HG03520 (cell line): Measurements from ENCODE around the gene SCRG1.
A peak's percentile ranks its signal among the peaks of the same experiment; 100 is the strongest.

ENCODE experiments used
- ATAC-seq: cut with Tn5 transposase; IDR thresholded peaks from one replicate; pipeline ENCODE4 v1.9.1; 2021; ENCODE audit warnings: mild to moderate bottlenecking, moderate library complexity; ENCODE audit not compliant: unreplicated experiment

The SCRG1 gene

DNA sequence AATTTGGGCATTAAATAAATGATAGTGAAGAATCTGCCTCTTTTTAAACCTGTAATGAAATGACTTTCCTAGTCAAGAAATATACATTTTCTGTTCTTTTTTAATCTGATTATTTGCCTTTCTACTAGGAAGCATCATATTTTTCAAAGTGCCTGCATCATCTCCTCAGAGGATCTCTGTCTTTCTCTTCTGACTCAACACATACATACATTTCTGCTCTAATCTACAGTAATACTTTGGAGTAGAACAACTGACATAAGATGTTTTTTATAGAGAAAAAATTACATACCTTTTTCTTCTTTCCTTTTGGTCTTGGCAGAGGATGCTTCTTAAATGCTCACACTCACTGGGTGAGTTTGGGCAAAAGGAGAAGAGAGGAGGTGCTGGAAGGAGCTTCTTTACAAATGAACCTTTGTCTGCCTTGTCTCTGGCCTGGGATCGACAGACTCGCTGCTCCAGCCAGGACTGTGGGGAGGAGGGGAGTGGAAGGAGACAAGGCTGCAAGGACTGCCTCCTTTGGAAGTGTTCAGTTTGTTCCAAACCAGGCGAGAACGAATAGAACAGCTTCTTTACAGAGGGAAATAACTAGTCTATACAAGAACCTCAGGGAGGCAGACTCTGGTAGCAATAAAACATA lies at the start of gene SCRG1:
Gene SCRG1, minus strand, starts transcription at position 338 of the 637 bp plus-strand sequence. CDS start 7,702 bp downstream, outside the sequence.
- ATAC-seq, result no peak

DNA sequence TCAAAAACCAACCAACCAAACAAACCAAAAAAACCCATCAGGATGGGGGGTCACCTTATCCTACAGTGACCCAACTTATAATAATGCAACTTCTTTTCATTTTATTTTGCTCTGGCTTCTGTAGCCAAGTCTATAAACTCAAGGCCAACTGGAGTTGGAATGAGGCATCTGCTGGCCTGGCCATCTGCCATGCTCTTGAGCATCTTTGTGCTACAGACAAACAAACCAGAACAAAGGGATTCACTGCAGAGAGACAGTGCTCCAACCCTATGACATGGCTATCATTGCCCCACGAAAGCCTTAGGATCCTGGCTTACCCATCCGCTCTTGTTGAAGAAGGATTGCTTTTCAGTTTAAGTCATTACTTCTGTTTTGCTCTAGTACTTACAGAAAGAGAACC lies 49.2 kb upstream of the SCRG1 start:
- no peak for ATAC-seq

DNA sequence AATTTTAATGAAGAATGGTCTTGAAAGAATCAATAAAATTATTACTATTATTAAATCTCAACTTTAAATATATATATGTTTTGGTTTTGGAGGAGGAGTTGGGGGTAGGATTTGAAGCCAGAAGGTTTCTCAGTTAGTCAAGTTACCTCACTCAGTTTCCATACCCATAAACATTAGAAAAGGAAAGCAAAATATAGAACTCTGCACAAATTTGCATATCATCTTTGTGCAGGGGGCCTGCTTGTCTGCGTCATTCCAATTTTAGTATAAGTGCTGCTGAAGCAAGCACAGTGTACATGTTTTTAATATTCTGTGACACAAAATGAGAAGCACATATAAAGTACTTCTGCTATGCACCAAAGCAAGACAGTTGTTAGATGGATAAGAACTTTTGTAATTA lies 47.5 kb upstream of the SCRG1 start:
- peak; percentile 95 for ATAC-seq

DNA sequence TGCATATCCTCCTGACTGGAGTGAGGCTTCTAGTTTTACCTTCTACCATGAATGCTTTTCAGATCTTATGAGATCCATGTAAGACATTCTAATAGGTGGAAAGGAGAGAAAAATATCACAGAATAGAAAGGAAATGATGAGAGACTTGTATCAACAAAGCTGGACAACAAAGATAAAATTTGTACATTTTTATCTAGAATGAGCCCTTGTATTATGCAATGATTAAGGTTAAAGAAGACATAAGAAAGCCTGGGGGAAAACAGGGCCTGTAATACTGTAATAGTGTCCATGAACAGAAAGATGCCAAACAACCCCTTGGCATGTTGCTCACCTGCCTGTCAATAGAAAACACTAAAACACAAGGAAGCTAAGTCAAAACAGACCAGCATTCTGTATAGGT lies 44.2 kb upstream of the SCRG1 start:
- ATAC-seq, result no peak

DNA sequence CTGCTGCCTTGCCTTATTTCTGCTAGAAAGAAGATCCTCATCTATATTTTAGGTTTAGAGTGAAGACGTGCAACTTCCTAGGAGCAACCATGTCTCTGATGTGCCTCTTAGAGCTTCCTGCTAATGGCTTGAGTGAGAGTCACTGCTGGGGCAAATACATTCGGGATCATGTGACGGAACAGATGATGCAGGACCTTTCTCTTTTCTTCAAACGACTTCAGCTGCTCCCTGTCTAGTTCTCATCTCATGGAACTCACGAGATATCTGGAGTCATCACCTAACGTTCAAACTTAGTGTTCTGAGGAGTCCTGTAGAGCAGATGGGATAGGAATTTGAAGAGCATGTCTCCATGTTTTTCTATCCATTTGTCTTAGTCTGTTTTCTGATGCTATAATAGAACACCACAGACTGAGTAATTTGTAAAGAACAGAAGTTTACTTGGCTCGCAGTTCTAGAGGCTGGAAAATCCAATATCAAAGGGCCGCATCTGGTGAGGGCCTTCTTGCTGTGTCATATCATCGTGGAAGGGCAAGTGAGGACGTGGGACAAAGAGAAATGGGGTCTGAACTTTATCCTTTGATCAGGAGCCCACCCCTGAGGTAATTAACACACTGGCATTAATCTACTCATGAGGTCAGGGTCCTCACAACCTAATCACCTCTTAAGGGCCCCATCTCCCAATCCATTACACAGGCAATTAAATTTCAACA lies 43.5 kb upstream of the SCRG1 start:
- no peak for ATAC-seq

DNA sequence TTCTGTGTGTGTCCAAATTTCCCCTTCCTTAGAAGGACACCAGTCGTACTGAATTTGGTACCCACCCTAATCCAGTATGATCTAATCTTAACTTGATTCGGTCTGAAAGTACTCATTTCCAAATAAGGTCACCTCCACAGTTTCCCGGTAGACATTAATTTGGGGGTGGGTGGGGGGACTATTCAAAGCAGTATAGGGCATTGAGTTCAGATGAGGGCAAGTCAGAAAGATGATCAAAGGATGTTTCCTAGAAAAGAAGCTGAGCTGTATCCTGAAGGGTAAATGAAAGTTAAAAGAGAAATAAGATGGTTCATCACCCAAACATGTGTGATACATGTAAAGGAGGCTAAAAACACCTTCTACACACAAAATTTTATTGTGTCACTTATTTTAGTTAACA lies 42.0 kb upstream of the SCRG1 start:
- no peak for ATAC-seq

DNA sequence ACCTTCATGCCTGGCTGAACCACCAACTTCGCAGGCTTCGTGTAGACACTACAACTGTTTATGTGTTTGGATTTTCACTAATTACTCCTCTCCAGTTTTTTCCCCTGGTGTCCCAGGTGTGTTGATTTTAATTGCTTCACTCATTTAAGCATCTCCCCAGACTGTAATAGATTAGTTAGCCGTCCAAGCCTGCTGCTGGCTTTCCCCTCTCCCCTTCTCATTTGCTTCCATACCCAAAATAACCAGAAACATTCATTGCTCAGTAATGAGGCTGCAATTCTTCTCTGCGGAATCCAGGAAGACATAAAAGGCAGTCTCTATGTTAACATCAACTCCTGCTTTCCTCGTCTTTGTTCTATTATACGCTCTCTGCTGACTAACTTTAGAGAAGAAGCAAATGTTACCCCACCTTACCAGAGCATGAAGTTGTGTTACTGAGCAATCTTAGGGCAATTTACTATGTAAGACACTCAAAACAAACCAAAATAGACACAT lies 37.9 kb upstream of the SCRG1 start:
- no peak for ATAC-seq

DNA sequence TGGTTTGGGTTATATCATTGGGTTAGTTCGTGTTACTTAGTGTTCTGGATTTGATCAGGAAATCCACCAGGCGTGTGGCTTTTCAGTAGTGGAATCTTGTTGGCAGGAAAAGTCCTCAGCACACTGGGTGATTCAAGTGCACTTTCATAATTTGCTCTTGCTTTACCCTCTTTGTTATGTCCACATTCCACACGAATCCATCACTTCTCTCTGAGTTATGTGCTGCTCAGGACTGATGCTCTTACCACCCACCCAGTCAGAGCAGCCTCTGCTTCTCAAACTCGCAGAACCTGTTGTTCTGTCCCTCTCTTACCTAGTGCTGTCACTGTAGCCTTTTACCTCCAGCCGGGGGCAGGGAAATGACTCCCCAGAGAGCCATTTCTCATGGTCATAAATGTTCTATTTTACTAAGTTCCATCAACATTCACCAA lies 37.2 kb upstream of the SCRG1 start:
- ATAC-seq, result no peak

DNA sequence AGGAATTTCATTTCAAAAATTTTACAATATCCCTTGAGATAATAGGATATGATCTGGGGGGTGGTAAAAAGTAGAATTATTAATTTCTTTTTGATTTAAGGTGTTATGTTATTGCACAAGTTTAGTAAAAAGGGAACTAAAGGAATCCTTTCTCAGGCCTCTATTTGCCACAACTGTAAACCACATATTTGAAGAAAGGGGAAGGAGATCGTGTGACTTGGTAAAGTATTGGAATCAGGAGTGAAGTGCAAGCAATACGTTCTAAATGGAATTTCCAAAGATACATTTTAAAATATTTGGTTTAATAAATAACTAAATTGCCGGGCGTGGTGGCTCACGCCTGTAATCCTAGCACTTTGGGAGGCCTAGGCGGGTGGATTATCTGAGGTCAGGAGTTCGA lies 35.3 kb upstream of the SCRG1 start:
- no peak for ATAC-seq

DNA sequence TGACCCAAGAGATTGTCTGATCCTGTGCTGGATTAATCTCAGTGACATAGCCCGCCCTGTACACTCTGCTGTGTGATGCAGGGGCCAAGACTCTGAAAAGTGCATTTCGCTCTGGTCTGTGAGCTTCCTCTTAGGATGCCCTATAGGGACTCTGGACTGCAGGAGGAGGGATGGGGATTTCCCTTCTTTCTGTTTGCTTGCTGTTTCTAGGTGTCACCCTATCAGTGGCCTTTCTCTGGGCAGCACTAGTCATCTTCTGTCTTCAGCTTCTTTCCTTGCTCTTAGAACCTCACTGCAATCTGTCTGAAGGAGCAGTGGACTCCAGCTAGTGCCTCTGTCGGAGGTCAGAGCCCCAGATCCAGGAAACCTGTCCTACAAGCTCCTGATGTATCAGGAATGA lies 34.5 kb upstream of the SCRG1 start:
- no peak for ATAC-seq

DNA sequence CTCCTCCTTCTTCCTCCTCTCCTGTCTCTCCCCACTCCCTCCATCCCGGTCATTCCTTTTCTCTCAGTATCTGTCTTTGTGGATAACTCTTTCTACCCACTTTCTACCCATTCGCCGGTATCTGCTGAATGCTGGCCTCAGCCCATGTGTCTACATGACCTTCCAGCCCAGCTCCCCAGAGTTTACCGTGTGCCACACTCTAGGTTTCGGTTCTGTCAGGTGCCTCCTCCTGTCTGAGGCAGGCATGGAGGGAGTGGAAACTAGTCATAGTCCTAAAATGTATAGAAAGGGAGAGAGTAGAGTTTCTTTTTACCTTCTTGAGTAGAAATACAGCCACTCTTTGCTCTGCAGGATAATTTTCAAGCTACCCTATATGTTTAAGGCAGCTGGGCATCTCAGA lies 33.5 kb upstream of the SCRG1 start:
- ATAC-seq, result peak; percentile 83

DNA sequence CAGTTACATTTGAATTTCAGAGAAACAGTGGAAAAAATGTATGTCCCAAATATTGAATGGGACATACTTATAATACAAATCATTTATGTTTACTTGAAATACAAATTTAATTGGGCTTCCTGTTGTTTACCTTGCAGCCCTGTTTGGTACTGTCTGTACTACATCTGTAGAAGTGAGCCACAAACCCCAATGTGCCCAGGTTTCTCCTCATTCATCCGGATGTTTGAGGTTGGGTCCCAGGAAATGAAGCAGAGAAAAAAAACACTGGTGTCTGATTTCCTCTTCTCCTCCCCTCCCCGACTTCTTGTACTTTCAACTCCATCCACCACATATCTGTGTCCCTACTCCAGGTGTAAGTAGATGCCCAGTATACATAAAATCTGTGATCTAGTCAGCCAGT lies 27.1 kb upstream of the SCRG1 start:
- ATAC-seq, result no peak

DNA sequence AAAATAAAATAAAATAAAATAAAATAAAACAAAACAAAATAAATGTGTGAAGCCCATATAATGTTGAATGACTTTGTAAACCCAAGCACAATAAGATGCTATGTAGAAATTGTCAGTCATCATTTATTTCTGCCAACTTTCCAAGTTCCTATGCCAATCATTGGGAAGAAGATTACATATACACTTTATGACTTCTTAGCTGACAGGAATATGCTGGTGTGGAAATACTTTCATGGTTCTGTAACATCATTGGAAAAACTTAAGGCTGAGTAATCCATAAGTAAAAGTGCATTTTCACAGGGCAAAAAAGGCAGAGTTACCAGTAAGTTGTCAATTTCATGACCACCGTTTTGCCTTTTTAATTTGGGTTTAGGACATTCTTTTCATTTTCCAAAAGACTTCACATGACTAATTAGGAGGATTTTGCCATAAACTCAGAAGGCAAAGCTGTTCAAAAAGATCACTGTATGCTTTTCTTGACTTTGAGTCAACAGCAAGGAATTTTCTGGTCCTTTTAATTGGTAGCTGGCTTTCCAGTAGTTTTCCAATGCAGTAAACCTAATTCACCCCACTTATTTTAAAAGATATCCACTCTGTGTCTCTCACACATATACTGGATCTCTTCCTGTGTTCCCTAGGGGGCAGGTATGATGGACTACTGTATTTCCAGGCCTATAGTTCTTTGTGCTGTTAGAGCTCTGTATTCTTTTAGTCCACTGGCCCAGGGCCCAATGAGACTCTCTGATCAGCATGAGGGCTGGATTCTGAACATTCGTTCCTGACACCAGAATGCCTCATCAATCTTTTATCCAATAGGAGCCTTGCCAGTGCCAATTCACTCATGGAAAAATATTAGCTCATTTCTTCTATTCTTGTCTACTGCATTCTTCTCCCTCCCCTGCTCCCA lies 26.2 kb upstream of the SCRG1 start:
- ATAC-seq, result no peak

DNA sequence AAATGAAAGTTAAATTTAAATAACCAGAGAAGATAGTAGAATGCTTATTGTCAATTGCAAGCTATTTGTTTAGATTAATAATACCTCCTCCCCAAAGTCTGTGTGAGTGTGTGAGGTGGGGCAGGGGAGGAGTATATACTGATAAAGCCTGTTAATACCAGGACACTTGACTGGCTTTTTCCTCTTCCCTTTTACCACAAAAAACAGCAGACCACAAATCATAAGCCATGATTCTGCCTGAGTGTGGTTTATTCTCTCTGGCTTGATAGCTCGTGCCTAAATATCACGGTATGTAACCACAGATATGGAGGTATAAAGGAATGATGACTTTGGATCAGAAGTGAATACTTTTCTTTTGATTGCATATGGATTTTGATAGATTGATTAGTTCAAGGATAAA lies 21.9 kb upstream of the SCRG1 start:
- no peak for ATAC-seq

DNA sequence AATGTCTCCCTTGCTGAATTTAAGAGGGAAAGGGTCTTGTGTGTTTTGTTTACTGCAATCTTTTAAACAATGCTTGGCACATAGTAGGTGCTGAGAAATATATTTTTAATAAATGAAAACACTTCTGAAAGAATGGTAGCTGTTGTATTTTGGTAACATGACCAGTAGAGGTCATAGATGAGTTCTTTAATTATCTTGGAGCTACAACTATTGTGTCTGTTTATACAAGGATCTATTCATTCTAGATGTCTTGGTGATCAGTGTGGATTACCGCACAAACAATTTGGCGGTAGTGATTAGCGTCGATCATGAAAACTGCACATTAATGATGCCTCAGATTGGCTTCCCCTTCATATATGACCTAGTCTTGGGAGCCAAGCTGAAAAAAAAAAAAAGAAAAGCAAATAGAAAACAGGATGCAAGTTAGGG lies 21.4 kb upstream of the SCRG1 start:
- ATAC-seq, result no peak

DNA sequence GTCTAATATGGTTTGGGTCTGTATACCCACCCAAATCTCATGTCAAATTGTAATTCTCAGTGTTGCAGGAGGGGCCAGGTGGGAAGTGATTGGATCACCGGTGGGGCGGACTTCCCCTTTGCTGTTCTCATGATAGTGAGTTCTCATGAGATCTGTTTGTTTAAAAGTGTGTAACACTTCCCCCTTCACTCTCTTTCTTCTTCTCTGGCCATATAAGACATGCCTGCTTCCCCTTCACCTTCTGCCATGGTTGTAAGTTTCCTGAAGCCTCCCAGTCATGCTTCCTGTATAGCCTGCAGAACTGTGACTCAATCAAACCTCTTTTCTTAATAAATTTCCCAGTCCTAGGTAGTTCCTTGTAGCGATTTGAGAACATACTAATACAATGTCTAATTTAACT lies 19.7 kb upstream of the SCRG1 start:
- no peak for ATAC-seq

DNA sequence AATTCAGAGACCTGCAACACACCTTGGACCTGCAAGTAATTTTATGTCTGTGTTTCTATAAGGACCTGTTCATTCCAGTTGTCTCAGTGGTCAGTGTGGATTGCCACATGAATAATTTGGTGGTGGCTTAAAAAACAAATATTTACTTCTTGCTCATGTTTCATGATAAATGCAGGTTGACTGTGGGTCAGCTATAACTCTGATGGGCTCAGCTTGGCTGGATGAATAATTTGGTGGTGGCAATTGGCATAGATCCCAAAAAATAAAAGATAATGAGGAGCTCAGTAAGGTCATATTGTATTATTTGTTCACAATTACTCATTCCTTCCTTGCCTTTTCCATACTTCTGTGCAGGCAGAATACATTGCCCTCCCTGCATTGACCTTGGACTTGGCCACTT lies 18.9 kb upstream of the SCRG1 start:
- ATAC-seq, result no peak

DNA sequence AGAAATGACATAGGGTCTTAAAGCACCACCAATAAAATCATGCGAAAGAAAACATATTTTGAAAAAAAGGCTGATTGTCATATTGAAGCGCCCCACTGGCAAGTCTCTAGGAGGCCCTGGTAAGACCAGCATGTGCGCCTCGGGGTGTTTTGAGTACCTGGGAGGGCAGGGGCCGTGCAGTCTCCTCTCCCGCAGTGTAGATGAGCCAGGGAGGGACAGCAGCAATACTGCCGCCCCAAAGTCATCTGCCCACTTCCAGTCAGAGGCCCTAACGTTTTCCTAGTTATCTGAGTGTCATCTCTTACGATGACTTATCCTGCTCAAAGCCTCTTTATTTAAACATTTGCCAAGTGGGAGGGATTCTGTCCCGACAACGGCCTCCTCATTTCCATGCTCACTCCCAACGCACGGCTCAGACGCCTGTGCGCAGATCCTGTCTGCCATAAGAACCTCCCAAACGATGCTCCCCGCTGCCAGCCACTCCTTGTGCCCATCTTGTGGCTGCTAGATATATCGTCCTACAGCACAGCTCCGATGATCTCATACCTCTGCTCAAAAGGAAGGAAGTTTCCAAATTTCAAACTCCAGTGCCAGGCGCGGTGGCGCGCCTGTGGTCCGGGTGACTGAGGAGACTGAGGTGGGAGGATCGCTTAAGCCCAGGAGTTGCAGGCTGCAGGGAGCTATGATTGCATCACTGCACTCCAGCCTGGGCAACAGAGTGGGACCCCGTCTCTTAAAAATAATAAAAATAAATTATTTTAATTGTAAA lies 17.2 kb upstream of the SCRG1 start:
- ATAC-seq, result no peak

DNA sequence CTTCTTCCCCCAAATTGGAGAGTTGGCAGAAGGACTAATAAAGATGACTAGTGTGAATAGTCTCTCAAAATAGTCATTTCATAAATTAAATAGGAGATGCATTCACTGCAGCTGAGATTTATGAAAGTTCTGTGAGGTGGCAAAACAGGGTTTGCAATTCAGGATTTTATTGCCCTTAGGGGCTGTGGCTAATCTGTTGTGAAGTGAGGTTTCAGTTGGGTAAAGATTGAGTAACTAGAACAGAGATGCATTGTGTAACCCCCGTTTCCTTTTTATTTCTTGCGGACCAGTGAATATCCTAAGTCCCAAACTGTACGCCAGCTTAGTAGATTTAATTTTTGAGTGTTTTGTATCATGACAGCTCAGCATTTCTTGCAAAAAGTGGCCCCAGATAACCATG lies 16.2 kb upstream of the SCRG1 start:
- ATAC-seq, result no peak

DNA sequence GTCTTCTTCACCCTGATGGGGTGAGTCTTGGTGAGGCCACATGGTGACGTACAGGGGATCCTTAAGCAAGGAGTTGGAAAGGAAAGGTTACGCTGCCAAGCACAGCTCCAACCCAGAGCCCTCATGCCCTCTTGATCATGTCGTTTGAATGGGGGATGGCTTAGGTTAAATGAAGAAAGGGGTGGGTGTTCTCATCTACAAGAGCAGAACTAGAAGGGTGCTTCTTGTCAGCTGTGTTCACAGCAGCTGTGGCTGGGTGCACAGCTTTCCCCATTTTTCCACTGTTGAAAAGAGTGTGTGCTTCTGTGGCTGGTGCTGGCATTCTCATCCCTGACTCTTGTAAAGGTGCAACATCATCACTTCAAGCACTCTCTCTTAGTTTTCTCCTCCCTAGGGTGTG lies 15.5 kb upstream of the SCRG1 start:
- no peak for ATAC-seq

DNA sequence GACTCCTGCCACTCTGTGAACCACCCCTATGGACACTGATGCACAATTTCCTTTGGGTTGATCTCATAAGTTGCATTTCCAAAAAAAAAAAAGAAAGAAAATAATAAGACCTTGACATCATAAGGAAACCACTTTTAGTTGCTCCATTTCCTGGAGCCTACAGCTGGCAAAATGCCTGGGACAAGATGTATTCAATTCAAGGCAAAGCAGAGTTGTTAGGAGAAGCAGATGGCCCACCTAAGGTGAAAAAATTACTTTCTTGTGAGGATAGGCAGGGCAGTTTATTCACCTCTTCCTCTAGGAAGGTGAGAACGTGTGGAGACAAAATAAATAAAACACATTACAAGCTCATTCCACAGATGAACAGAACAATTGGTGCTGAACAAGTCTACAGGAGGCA lies 14.1 kb upstream of the SCRG1 start:
- ATAC-seq, result no peak
